HG02623 (cell line): ENCODE measurements around the gene STARD3.

Experiments used
- ATAC-seq: cut with Tn5 transposase; IDR thresholded peaks from one replicate; pipeline ENCODE4 v1.9.1; 2021; ENCODE audit warnings: moderate library complexity; ENCODE audit not compliant: unreplicated experiment

STARD3 gene

GRCh38 chr17:39634384-39634871 lies 2.5 kb upstream of the STARD3 start:
- ATAC-seq: no peak

GRCh38 chr17:39635614-39636176 lies 1.2 kb upstream of the STARD3 start:
- ATAC-seq: no peak

DNA sequence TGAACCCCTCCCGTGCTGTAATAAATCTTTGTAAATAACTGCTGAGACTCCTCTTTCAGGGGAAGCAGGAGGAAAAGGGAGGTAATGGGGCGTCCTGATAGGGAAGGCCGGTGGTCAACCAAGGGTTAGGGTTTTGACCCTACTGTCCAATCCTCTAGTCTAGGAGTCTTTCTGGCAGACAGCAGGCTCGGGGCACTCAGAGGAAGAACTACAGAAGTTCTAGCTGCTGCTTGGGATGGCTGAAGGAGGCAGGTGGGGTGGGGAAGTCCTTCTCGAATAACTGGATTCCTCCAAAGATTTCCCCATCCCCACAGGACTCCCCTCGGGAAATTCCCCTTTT lies 387 bp upstream of the STARD3 start:
- peak; percentile 12 for ATAC-seq

DNA sequence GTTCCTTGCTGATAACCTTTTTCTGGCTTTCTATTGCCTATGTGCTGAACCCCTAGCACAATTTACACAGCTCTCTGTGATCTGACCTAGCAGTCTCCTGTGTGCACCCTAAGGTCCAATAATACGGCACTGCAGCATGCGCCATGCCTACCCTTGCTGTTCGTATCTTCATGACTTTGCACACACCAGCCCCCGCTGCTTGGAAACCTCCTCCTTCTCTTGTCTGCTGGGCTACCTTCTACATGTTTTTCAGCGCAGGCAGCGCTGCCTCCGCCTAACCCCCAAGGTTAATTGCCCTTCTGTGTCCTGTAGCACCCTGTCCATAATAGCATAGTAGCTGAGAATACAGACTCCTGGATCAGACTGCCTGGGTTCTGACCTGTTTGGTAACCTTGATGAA lies 1.4 kb downstream of the STARD3 start:
- ATAC-seq: no peak

DNA sequence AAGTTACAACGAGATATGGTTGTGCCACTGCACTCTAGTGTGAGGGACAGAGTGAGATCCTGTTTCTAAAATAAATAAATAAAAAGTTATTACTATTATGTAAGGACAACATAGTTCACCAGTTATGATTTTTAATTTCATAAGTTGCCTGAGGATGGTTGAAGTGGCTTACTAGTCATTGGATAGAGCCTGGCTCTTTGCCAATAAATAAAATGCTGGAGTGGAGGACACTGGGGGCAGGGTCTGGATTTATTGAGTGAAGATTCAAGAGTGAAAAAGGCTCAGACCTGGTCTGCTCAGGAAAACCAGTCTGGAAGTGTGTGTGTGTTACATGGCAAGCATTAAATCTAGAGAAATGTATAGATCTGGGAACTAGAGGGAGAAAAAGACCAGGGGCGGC lies 2.1 kb downstream of the STARD3 start:
- no peak for ATAC-seq

GRCh38 chr17:39639566-39640458 lies 2.9 kb downstream of the STARD3 start:
- ATAC-seq: no peak

DNA sequence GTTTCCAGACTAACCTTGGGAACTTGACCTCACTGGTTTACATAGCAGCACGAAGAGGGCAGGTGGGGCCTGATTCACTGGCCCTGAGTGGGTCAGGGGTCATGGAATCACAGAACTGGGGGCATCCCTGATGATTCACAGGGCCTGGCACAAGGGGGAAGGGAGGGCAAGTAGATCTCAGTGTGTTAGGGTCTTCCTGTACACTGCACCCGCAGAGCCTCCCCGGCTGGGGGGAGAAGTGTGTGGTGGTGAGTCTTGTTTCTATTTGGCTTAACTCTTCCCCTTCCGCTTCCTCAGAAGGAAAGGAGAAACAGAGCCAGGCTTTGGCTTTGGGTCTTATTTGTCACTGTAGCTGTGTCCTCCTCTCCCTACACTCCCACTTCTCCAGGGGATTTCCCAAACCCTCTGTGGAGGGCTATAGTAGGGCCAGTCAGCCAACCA lies 3.7 kb downstream of the STARD3 start:
- ATAC-seq: no peak

DNA sequence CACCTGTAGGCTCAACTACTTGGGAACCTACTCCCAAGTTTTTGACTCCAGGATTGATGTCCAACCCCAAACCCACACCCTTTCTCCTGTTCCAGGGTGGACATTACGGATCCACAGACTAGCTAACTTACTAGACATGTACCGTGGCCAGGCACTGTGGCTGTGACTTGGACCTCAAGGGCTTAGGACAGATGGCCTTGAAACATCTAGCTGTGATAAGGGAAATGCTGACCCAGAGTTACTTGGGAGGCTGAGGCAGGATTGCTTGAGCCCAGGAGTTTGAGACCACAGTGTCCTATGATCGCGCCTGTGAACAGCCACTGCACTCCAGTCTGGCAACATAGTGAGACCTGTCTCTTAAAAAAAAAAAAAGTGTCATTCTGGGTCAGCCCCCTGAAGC lies 4.2 kb downstream of the STARD3 start:
- ATAC-seq: no peak

DNA sequence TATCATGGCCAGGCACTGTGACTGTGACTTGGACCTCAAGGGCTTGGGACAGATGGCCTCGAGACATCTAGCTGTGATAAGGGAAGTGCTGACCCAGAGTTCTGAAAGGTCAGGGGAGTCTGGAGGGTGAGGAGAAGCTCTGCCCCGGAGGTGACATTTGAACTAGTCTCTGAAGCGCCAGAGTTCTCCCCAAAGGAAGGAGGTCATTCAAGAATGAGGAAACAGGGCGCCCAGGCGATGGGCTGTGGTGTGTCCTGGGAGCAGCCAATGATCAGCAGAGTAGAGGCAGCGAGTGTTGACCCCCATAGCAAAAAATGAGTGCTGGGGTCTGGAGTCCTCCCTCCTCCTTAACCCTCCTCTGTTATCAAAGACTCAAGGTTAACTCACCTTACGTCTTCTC lies 4.9 kb downstream of the STARD3 start:
- ATAC-seq: no peak

GRCh38 chr17:39642291-39643074 lies 5.5 kb downstream of the STARD3 start:
- no peak for ATAC-seq

- ATAC-seq: no peak
Observed at GRCh38 chr17:39643271-39643670, 6.3 kb downstream of the STARD3 start.

GRCh38 chr17:39647256-39647655 lies 10.3 kb downstream of the STARD3 start:
- ATAC-seq: no peak

DNA sequence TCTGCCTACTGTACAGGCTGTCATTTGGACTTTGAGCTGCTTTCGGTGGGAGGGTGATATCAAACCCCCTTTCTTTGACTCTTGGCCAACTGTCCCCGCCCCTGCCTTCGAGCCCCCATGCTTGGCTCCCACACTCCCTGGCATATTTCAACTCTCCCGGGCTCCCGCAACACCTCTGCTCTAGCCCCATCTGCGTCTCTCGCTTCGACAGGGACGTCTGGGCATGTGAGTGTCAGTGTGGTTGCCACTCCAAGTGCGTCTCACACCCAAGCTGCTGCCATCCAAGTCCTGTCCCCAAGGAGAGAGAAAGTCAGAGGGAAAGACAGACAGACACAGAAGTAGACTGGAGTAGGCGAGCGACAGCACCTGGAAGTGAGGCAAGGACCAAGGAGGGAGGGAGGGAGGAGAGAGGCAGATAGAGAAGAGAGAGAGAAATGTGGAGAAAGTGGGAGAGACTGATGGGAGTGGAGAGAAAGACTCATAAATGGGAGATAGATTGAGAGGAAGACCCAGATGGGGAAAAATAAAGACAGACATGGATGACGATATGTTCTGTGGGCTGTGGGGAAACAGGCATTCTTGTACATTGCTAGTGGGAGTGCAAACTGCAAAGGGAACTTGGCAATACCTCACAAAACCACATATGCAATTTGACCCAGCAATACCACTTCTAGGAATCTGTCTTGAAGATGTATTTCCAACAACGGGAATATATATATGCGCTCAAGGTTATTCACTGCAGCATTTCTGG lies 11.8 kb downstream of the STARD3 start:
- ATAC-seq: no peak

- no peak for ATAC-seq
Observed at GRCh38 chr17:39650121-39650579, 13.2 kb downstream of the STARD3 start.

DNA sequence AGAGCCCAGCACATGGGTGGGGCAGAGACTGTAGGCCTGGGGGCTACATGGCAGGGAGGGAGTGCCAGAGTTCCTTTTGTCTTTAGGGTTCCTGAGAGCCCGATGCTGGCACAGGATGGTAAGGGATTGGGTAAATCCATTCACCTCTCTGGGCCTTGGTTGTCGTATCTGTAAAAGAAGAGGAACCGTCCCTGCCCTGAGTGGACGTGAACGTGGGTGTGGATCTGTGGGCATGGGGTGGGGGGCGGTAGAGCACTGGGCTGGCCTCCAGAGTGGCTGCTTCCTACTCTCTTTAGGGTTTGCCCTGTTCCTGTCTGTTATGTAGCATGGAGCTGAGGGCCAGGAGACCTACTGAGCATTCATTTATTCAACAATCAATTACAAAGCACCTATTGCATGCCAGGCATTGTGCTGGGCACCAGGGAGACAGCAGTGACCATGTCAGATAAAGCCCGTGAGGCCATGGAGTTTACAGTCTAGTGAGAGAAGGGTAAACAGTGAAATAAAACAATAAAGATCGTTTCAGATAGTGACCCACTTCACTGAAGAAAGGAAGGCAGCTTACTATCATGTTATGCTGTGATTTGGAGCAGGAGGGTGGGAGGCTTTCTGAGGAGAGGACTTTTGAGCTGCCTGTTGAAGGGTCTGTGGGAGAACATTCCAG lies 15.1 kb downstream of the STARD3 start:
- ATAC-seq: no peak

- ATAC-seq: no peak
Observed at GRCh38 chr17:39652587-39653315, 15.8 kb downstream of the STARD3 start.

DNA sequence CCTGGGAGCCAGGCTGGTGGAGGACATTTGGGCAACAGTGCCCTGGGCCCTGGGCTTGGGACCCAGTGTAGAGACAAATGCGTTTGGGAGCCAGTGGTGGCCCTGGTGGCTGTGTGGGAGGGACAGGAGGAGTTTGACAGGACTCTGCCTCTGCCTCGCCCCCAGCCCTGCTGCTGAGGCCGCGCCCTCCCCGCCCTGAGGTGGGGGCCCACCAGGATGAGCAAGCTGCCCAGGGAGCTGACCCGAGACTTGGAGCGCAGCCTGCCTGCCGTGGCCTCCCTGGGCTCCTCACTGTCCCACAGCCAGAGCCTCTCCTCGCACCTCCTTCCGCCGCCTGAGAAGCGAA lies 16.3 kb downstream of the STARD3 start:
- ATAC-seq: no peak

DNA sequence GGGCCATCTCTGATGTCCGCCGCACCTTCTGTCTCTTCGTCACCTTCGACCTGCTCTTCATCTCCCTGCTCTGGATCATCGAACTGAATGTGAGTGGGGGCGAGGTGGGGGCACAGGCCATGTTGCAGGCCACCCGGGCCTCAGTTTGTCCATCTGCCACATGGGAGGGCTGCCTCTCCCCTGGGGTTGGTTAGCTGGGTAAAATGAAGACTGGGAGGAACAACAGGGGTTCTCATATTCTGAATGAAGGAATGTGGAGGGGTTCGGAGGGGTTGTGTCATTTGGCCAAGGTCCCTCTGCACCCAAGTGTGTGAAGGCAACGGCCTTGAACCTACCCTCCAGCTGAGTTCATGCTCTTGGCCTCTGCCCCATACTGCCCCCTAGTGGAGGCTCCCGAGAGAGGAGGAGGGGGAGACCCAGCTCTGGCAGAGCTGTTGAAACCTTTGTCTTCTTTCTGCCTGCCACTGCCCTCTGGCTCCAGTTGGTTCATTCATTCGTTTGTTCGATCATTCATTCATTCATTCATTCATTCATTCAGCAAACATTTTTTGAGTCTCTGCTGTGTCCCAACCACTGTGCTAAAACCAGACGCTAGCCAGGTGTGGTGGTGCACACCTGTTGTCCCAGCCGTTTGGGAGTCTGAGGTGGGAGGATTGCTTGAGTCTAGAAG lies 16.9 kb downstream of the STARD3 start:
- ATAC-seq: no peak

DNA sequence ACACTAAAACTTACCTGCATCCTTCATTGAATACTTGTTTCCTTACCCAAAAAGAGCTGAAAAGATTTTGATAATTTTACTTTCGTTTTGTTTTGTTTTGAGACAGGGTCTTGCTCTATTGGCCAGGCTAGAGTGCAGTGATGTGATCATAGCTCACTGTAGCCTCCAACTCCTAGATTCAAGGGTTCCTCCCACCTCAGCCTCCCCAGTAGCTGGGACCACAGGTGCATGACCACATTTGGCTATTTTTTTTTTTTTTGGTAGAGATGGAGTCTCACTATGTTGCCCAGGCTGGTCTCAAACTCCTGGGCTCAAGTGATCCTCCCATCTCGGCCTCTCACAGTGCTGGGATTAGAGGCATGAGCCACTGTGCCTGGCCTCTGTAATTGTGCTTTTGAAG lies 18.2 kb downstream of the STARD3 start:
- no peak for ATAC-seq
